Coronary artery (tissue), 2 donors: Measurements from ENCODE around the gene SMARCB1.
"Not testable (repeated sequence)": the region's sequence is repeated elsewhere in the genome, so short reads cannot be mapped to it uniquely, and the experiment has no call there.

Experiments used
- DNase-seq: peaks from one replicate; pipeline ENCODE4 v3.0.0-alpha.2; 2017; ENCODE audit warnings: low spot score
- H3K27ac ChIP-seq, 2 donors: fragments of 200-600 bp; sonication (generic); one replicate each; pipeline ENCODE4 v1.5.1; 2016 to 2019
- H3K4me3 ChIP-seq: fragments of 200-600 bp; sonication (generic); 2 replicates; pipeline ENCODE4 v1.5.1; 2016; ENCODE audit warnings: mild to moderate bottlenecking, moderate library complexity
- TF ChIP-seq, protein P1 (sequence below): fragments of 200-600 bp; sonication (generic); IDR thresholded peaks from one replicate; pipeline ENCODE4 v1.5.1; 2019; ENCODE audit warnings: antibody characterized with exemption

SMARCB1 gene

DNA sequence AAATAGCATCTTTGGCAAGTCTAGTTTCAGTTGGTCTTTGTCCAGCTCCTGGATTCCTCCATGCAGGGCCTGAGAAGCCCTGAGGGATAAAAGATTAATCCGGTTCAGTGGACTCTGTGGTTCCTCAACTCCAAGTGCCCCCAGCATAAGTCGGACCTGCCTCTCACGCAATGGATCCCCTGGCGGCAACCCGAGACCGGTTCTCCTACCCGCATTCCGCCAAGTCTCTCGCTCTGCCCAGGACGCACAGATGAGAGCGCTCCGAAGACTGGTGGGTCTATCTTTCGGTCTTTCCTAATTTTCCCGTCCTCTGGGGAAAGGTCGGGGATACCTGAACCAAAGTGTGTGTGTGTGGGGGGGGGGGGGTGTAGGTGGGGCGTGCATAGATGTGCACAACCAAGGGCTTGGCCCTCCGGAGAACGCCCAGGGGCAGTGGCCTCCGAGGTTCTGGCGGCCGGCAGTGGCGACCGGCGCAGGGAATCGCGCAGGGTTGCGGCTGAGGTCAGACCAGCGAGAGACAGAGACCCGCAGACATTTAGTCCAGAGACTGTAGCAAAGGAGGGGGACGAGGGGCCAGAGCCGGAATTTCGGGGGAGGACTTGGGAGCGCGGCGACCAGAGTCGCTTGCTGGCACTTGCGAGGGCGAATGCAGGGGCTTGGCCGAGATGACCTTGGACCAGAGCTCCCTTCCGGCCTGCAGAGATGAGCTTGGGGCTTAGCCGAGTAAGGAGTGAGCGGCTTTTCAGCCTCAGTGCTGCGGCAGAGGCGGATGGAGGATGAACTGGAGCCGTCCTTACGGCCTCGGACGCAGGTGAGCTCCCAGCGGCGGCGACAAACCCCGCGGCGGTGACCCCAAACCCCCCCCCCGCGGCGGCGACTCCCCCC, 70.2 kb downstream of the SMARCB1 start:
- TF ChIP-seq, protein P1, sequence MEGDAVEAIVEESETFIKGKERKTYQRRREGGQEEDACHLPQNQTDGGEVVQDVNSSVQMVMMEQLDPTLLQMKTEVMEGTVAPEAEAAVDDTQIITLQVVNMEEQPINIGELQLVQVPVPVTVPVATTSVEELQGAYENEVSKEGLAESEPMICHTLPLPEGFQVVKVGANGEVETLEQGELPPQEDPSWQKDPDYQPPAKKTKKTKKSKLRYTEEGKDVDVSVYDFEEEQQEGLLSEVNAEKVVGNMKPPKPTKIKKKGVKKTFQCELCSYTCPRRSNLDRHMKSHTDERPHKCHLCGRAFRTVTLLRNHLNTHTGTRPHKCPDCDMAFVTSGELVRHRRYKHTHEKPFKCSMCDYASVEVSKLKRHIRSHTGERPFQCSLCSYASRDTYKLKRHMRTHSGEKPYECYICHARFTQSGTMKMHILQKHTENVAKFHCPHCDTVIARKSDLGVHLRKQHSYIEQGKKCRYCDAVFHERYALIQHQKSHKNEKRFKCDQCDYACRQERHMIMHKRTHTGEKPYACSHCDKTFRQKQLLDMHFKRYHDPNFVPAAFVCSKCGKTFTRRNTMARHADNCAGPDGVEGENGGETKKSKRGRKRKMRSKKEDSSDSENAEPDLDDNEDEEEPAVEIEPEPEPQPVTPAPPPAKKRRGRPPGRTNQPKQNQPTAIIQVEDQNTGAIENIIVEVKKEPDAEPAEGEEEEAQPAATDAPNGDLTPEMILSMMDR, result no peak
- Histone ChIP-seq H3K27ac (peak overlapping the region; percentile 90 to 96), H3K4me3 (peak overlapping the region; percentile 77)
- DNase-seq, result no peak

DNA sequence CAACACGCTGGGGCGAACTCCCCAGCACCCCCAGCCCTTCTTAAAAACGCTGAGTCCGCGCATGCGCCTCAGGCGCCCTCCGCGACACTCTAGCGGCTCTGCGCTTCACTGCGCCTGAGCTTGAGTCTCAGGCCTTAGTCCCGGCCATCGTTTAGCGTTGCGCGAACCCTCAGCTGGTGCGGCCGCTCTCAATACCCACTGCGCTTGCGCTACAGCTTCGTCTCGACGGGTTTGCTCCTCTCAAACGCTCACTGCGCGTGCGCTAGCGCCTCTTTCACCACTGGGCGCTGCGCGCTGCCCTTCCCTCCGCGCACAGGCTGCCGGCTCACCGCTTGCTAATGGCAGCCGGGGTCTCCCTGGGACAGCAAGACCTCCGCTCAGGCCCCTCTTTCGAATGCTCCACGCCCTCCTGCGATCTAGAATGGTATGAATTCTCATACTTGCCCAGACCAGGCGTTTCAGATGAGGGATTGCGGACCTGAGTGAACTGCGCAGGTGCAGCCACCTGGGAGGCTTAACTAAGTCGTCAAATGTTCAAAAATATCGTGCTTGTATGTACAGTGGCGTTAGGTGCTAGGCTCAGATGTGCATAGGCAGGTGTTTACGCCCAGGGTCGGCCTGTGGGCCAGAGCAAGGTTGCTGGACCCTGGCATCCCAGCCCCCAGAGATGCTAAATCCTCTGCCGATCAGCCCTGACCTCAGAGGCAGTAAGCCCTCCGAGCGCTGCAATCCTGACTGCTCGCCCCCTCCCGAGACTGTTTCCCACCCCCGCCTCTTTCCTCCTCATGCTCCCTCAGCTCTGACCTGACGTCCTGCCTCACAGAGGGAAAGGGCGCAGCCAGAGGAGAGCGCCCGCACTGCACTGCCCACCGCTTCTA, 71.1 kb downstream of the SMARCB1 start, which contains the start of gene SLC2A11:
SLC2A11 (plus strand) TSS at position 270 of the 878 bp plus-strand sequence; CDS start at position 395, 125 bp downstream.
- Histone ChIP-seq H3K27ac (peak within 1 kb of the TSS; percentile 90 to 96), H3K4me3 (peak within 1 kb of the TSS; percentile 77)
- TF ChIP-seq, protein P1, result no peak
- peak; percentile 95 for DNase-seq

DNA sequence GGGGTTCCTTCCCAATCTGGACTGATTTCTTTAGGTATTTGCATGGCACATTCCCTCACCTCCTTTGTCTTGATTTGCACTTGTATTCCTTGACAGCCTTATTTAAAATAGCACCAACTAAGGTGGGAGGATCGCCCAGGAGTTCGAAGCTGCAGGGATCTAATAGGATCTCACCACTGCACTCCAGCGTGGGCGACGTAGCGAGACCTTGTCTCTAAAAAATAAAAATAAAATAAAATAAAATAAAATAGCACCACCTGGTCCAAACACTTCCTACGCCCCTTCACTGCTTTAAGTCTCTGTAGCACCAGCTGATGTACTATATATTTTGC, 71.7 kb downstream of the SMARCB1 start:
- peak overlapping the region in 1 of 2 donors; percentile 96 for H3K27ac ChIP-seq
- peak overlapping the region; percentile 77 for H3K4me3 ChIP-seq
- TF ChIP-seq, protein P1, result no peak
- no peak for DNase-seq

DNA sequence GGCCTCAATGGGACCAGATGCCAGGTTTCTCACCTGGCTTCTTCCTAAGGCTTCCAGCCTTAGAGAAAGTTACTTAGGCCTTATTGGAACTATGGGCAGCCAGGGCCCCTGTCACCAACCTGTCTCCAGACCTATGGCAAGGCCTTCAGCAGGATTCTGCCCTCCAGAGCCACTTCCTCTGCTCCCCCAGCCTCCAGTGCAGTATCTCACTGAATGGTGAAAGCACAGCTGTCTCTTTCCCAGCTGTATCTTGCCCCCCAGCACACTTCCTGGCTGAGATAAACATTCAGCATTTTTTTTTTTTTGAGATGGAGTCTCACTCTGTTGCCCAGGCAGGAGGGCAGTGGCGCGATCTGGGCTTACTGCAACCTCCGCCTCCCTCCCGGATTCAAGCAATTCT, 72.4 kb downstream of the SMARCB1 start:
- no peak overlapping the region for H3K27ac ChIP-seq
- H3K4me3 ChIP-seq, result no peak overlapping the region
- no peak for DNase-seq
- TF ChIP-seq, protein P1, result no peak

DNA sequence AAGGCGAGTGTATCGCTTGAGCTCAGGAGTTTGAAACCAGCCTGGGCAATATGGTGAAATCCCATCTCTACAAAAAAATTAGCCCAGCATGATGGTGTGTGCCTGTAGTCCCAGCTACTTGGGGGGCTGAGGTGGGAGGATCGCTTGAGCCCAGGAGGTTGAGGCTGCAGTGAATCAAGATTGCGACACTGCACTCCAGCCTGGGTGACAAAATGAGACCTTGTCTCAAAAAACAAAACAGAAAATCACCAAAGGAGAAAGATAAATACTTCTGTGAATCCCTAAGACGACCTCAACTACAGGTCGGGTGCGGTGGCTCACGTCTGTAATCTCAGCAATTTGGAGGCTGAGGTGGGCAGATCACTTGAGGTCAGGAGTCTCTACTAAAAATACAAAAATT, 73.4 kb downstream of the SMARCB1 start:
- not testable (repeated sequence) for H3K27ac ChIP-seq, H3K4me3 ChIP-seq, DNase-seq

DNA sequence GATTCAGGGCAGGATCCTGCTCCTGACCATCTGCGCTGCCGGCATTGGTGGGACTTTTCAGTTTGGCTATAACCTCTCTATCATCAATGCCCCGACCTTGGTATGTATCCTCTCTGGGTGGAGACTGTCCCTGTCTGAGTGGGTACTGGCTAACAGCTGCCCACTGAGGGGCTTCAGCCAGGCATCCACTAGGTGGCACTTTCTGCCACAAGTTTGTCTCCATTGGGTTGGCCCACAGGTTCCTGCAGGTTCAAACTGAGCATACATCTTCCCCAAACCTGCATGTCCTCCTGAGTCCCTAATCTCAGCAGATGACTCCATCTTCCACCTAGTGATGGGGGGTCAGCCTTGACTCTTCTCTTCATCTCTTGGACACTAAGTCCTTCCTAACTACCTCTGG, 75.3 kb downstream of the SMARCB1 start:
- TF ChIP-seq, protein P1, result no peak
- Histone ChIP-seq H3K27ac (no peak overlapping the region), H3K4me3 (no peak overlapping the region)
- no peak for DNase-seq

DNA sequence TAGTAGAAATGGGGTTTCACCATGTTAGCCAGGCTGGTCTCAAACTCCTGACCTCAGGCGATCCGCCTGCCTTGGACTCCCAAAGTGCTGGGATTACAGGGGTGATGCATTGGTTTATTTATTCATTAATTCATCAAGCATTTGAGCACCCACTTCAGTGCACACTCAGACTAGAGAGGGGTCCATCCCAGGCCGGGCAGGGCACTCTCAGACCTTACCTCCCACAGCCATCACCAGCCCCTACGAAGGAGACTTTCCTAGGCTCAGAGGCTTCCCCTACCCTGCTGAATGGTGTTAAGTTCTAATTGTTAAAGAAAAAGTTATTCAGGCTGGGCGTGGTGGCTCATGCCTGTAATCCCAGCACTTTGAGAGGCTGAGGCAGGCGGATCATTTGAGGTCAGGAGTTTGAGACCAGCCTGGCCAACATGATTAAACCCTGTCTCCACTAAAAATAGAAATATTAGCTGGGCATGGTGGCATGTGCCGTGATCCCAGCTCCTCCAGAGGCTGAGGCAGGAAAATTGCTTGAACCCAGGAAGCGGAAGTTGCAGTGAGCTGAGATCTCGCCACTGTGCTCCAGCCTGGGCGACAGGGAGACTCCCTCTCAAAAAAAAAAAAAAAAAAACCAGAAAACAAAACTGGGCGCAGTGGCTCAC, 77.9 kb downstream of the SMARCB1 start:
- not testable (repeated sequence) for DNase-seq, H3K27ac ChIP-seq, H3K4me3 ChIP-seq
